A549 (cell line): Measurements from ENCODE around the gene LRCH2.
"Not testable (repeated sequence)": the region's sequence is repeated elsewhere in the genome, so short reads cannot be mapped to it uniquely, and the experiment has no call there.

Experiments
- KDM5A ChIP-seq: fragments of 200-600 bp; sonication (generic); IDR thresholded peaks from 2 replicates; pipeline ENCODE4 v1.6.1; 2016; ENCODE audit warnings: antibody characterized with exemption, mild to moderate bottlenecking
- TF ChIP-seq, protein P1 (sequence below): fragments of >200 bp; sonication (Bioruptor Twin); formaldehyde crosslinking; IDR thresholded peaks from 3 replicates; pipeline ENCODE4 v1.5.1; 2016

DNA sequence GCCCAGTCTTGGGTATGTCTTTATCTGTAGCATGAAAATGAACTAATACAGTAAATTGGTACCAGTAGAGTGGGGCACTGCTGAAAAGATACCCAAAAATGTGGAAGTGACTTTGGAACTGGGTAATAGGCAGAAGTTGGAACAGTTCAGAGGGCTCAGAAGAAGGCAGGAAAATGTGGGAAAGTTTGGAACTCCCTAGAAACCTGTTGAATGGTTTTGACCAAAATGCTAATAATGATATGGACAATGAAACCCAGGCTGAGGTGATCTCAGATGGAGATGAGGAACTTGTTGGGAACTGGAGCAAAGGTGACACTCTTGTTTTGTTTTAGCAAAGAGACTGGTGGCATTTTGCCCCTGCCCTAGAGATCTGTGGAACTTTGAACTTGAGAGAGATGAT, 24.3 kb downstream of the LRCH2 start:
- TF ChIP-seq KDM5A = not testable (repeated sequence)
- TF ChIP-seq, protein P1, sequence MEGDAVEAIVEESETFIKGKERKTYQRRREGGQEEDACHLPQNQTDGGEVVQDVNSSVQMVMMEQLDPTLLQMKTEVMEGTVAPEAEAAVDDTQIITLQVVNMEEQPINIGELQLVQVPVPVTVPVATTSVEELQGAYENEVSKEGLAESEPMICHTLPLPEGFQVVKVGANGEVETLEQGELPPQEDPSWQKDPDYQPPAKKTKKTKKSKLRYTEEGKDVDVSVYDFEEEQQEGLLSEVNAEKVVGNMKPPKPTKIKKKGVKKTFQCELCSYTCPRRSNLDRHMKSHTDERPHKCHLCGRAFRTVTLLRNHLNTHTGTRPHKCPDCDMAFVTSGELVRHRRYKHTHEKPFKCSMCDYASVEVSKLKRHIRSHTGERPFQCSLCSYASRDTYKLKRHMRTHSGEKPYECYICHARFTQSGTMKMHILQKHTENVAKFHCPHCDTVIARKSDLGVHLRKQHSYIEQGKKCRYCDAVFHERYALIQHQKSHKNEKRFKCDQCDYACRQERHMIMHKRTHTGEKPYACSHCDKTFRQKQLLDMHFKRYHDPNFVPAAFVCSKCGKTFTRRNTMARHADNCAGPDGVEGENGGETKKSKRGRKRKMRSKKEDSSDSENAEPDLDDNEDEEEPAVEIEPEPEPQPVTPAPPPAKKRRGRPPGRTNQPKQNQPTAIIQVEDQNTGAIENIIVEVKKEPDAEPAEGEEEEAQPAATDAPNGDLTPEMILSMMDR = not testable (repeated sequence)
